Testis (tissue), 3 donors: ENCODE data around the gene AIFM1. TPM values are rescaled to one million over a fixed set of nuclear protein-coding genes. Genes with fewer than 3 reads are reported as not detected.

ENCODE experiments used
- DNase-seq: peaks from one replicate; pipeline ENCODE4 v3.0.0-alpha.2; 2019
- H3K27ac ChIP-seq, 2 donors: fragments of 200-600 bp; sonication (generic); one replicate each; pipeline ENCODE4 v1.5.1; 2019
- H3K27me3 ChIP-seq: fragments of 200-600 bp; sonication (generic); one replicate; pipeline ENCODE4 v1.5.1; 2019
- H3K36me3 ChIP-seq: fragments of 200-600 bp; sonication (generic); one replicate; pipeline ENCODE4 v1.5.1; 2017; ENCODE audit warnings: low read depth; ENCODE audit errors: missing control alignments
- H3K4me1 ChIP-seq: fragments of 200-600 bp; sonication (generic); one replicate; pipeline ENCODE4 v1.5.1; 2019
- H3K4me3 ChIP-seq, 2 donors: fragments of 200-600 bp; sonication (generic); one replicate each; pipeline ENCODE4 v1.5.1; 2017 to 2019
- H3K9me3 ChIP-seq: fragments of 200-600 bp; sonication (generic); one replicate; pipeline ENCODE4 v1.5.1; 2017
- POLR2A ChIP-seq: fragments of 450-650 bp; IDR thresholded peaks from one replicate; pipeline ENCODE4 v1.6.1; 2017; ENCODE audit warnings: antibody characterized with exemption, mild to moderate bottlenecking, moderate library complexity
- WGBS, 2 donors: methylation state at CpG; one replicate each; pipeline ENCODE4 v1.1.5; 2018; 5-methylcytosine and 5-hydroxymethylcytosine counted together
- intact Hi-C: fragments of 100-400 bp; cut with DNase I; formaldehyde crosslinking; loops from one replicate; pipeline ENCODE4 v1.15.1; 2023; ENCODE audit warnings: low total_unique reads
- polyA plus RNA-seq: library from polyadenylated mRNA; stranded (reverse); fragments of 350-450 nt; fragmentation: Illumina TruSeq; extraction: RNeasy Lipid Tissue Mini Kit (QIAGEN cat#74804); gene quantifications from one replicate; pipeline ENCODE4 v1.2.3, GENCODE V29; 2014; ENCODE audit warnings: low read depth, low replicate concordance; ENCODE audit not compliant: insufficient read depth
- total RNA-seq, 2 donors: library from RNA; depleted of rRNA; stranded (reverse); fragments of >200 nt; gene quantifications; one replicate each; pipeline ENCODE4 v1.2.3, GENCODE V29; 2016
- TF ChIP-seq, protein P1 (sequence below), 3 experiments: fragments of 450-650 bp in 2 of 3; fragments of 200-600 bp in 1 of 3; sonication (generic) in 1 of 3; IDR thresholded peaks; one replicate each; pipeline ENCODE4 v1.5.1; 2016 to 2019; ENCODE audit warnings: antibody characterized with exemption in 3 of 3, mild to moderate bottlenecking in 2 of 3, moderate library complexity in 1 of 3

AIFM1 gene
- total and polyA plus RNA-seq, 3 donors from 2014 or later, result 55.1 to 70.1 (median 67.1) TPM

DNA sequence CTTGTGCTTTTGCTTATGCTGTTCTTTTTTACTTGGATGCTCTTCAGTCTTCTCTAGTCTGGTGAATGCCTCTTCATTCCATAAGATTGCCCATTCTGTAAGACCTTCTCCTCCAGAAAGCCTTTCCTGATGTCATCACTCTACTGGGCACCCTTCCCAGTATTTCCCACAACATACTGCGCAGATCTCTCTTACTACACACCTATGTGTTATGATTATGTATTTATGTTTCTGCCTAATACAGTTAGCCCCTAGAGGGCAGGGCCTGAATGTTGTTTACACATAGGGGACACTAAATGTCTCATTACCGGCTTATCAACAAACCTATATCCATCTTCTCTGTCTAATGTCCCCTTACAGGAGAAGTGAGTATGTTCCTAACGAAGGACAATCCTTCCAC is 21.1 kb downstream of the AIFM1 start:
- no peak for TF ChIP-seq POLR2A
- TF ChIP-seq, protein P1, sequence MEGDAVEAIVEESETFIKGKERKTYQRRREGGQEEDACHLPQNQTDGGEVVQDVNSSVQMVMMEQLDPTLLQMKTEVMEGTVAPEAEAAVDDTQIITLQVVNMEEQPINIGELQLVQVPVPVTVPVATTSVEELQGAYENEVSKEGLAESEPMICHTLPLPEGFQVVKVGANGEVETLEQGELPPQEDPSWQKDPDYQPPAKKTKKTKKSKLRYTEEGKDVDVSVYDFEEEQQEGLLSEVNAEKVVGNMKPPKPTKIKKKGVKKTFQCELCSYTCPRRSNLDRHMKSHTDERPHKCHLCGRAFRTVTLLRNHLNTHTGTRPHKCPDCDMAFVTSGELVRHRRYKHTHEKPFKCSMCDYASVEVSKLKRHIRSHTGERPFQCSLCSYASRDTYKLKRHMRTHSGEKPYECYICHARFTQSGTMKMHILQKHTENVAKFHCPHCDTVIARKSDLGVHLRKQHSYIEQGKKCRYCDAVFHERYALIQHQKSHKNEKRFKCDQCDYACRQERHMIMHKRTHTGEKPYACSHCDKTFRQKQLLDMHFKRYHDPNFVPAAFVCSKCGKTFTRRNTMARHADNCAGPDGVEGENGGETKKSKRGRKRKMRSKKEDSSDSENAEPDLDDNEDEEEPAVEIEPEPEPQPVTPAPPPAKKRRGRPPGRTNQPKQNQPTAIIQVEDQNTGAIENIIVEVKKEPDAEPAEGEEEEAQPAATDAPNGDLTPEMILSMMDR (IDR thresholded peaks at IDR 0.05), result no peak
- Histone ChIP-seq H3K9me3 (no peaks in the 10 kb centered on the region), H3K4me1 (no peaks in the 10 kb centered on the region), H3K4me3 (no peak overlapping the region), H3K36me3 (no peaks in the 10 kb centered on the region), H3K27me3 (no peaks in the 10 kb centered on the region), H3K27ac (no peak overlapping the region)
- intact Hi-C loops, result no loop called here
- DNase-seq, result no peak
- WGBS, 2 donors, result 92 to 100% methylated on average over 2 to 3 of the region's 3 CpGs

DNA sequence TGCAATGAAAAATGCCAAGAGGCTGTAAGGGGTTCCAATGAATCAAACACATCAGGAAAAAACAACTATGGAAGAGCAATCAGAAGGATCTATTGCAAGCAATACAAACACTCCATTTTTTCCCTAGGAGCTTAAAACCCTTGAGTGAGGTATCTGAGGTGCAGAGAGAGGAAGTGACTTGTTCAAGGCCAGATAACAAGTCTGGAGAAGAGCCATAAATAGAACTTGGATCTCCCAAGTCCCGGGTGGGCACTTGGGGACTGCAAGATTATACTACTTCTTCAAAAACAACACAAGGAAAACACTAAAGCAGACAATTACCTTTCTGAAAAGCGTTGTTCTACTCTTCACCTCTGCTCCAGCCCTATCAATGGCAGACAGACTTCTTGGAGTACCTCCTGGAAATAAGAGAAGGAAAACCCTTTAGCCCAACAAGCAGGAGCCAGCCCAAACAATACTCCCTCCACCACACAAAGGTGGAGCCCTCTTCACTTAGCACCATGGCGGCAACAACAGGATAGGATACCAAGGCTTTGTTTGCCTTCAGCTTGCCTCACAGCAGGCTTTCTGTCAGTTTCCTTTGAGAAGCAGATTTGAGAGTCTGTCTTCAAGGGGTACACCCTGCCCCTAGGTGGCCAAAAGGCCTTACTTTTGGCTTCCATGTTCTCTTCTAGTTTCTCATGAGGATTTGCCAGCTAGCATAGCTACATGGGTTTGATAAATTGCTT is 26.0 kb downstream of the AIFM1 start:
- no peak for TF ChIP-seq POLR2A
- TF ChIP-seq, protein P1 (IDR thresholded peaks at IDR 0.05), result no peak
- Histone ChIP-seq H3K36me3 (no peaks in the 10 kb centered on the region), H3K9me3 (no peaks in the 10 kb centered on the region), H3K4me3 (no peak overlapping the region), H3K27me3 (no peaks in the 10 kb centered on the region), H3K27ac (no peak overlapping the region), H3K4me1 (no peaks in the 10 kb centered on the region)
- 28 to 48% methylated on average over 2 to 3 of the region's 3 CpGs for WGBS, 2 donors
- DNase-seq, result no peak
- intact Hi-C loops, result no loop called here

DNA sequence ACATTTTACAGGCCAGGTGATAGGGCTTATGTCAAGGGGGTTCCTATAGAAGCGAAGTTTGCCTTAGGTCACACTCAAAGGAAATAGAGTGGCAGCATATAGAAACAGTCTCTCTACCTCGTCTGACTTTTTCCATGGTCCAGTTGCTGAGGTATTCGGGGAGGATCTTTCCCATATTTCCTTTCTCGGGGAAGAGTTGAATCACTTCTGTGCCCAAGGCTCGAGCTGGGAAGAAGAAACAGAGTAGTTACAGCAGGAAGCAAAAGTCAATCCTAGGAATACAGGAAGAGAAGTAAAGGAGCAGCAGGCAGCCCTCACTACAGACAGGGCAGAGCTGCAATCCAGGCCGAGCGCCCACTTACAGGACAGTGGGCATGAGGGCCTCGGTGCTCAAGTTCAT is 28.7 kb downstream of the AIFM1 start:
- Histone ChIP-seq H3K27ac (no peak overlapping the region), H3K9me3 (no peaks in the 10 kb centered on the region), H3K4me3 (no peak overlapping the region), H3K4me1 (no peaks in the 10 kb centered on the region), H3K36me3 (no peaks in the 10 kb centered on the region), H3K27me3 (no peaks in the 10 kb centered on the region)
- intact Hi-C loops, result no loop called here
- WGBS, 2 donors, result 87 to 94% methylated on average over 8 of the region's 8 CpGs
- DNase-seq, result no peak
- TF ChIP-seq POLR2A, result no peak

DNA sequence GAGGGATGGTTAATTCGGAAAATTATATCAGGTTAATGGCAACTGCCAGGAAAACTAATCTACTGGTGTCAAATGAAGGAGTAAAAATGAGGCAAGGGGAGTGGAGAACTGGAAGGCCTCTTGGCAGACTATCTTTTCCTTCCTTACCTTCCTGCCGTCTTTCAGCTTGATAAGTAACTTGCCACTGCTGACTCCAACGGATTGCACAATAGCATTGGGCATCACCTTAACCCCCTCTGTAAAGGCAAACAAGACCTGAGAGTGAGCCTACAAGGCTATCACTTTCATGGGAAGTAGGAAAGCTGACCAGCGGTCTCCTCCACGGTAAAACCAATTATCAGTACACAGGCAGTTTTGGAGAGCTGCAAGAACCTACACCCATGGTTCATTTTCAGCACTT is 29.1 kb downstream of the AIFM1 start:
- Histone ChIP-seq H3K9me3 (no peaks in the 10 kb centered on the region), H3K27me3 (no peaks in the 10 kb centered on the region), H3K36me3 (no peaks in the 10 kb centered on the region), H3K4me1 (no peaks in the 10 kb centered on the region), H3K4me3 (no peak overlapping the region), H3K27ac (no peak overlapping the region)
- intact Hi-C loops, result no loop called here
- DNase-seq, result no peak
- 82 to 95% methylated on average over 5 of the region's 5 CpGs for WGBS, 2 donors
- TF ChIP-seq, protein P1 (IDR thresholded peaks at IDR 0.05), result no peak
- no peak for TF ChIP-seq POLR2A

DNA sequence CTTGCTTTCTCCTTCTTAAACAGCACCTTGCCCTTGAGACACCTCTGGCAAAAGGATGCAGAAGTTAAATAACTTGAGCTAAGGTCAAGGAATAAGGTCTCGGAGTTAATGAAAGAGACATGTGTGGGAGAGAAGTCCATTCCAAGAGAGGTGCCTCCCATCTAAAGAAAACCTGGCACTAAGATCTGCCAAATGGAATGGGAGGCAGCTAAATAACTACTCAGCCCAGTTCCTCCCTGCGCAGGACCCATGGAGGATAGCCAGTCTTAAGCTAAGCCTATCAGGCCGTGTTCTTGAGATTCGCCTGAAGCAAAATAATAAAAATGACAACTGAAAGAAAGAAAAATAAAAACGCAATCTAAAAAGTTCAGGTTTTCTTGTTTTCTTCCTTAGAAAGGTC is 34.7 kb downstream of the AIFM1 start:
- H3K9me3 ChIP-seq, result no peaks in the 10 kb centered on the region
- WGBS, 2 donors, result 69 to 87% methylated on average over 5 of the region's 5 CpGs
- intact Hi-C loops, result no loop called here
- no peaks in the 10 kb centered on the region for H3K4me1 ChIP-seq
- no peak overlapping the region for H3K27ac ChIP-seq
- no peak for DNase-seq
- H3K36me3 ChIP-seq, result no peaks in the 10 kb centered on the region
- H3K4me3 ChIP-seq, result no peak overlapping the region
- H3K27me3 ChIP-seq, result no peaks in the 10 kb centered on the region
- no peak for TF ChIP-seq POLR2A
- TF ChIP-seq, protein P1 (IDR thresholded peaks at IDR 0.05), result no peak
